Measurements from ENCODE around the gene TTN.
"Not testable (repeated sequence)": the region's sequence is repeated elsewhere in the genome, so short reads cannot be mapped to it uniquely, and the experiment has no call there.

TTN gene

DNA sequence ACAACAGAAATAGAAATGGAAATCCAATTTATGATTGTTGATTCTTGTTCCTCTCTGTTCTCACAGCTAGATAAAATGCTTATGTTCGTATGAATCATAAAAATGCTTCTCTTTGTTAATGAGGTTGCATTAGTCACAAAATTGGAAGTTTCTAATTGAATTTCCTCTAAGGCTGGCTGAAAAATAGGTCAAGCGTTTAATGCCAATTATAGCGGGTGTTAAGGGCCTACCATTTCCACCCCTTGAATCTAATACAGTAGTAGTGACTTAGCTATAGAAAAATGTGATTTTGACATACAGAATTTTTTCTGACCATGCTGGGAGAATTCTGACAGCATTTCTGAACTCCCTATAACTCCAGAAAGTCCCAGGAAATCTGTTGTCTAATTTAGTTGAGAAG, 107.1 kb downstream of the TTN start:
- H3K27ac Mint-ChIP-seq, result no peak overlapping the region
- peaks cover 8 to 11% of the 10 kb centered on the region in 2 donors for H3K36me3 Mint-ChIP-seq
- peaks cover 1 to 6% of the 10 kb centered on the region in 2 donors for H3K4me1 Mint-ChIP-seq
- peaks cover 0 to 4% of the 10 kb centered on the region in 2 donors for H3K27me3 Mint-ChIP-seq
- ATAC-seq (replicated peaks), result no peak
- no peak overlapping the region for H3K4me3 Mint-ChIP-seq
- peaks cover 0 to 1% of the 10 kb centered on the region in 2 donors for H3K9me3 Mint-ChIP-seq
- DNase-seq, result no peak

DNA sequence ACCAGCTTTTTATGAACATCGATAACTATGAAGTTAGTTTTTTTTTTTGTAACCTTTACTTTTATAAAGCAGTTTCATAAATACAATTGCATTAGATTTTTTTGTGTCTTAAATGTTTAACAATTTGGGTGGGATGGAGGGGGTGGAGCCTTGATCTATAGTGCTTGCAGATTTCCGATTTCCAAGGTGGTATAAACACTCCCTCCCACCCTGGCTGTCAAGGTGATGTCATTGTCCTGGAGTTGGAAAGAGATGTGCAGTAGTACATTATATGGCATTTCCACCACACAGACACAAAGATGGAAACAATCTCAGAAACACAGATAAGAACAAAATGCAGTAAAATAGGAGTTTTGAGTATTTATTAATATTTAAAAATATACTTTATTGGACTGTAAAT, 114.4 kb downstream of the TTN start:
- Mint-ChIP-seq H3K4me3 (no peak overlapping the region), H3K9me3 (no peaks in the 10 kb centered on the region), H3K4me1 (no peaks in the 10 kb centered on the region), H3K36me3 (peaks cover 7 to 21% of the 10 kb centered on the region in 2 donors), H3K27ac (no peak overlapping the region), H3K27me3 (no peaks in the 10 kb centered on the region)
- DNase-seq (no peak), ATAC-seq (replicated peaks) (no peak)

DNA sequence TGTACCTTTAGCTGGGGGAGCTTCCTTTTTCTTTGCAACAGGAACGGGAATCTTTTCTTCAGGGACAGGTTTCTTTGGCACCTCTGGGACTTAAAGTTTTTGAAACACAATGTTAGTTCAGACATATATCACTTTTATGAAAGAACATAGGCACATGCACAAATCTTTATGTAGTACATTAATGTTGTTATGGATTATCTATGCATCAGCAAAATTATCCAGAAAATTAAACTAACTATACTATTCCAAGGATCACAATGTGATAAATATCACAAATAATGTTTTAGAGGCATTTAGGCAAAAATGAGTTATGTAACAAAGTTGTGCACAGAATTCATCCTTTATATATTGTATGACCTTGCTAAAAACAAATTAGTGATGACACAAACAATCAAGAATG, 117.4 kb downstream of the TTN start:
- no peak overlapping the region for H3K27ac Mint-ChIP-seq
- H3K36me3 Mint-ChIP-seq, result peaks cover 8 to 24% of the 10 kb centered on the region in 2 donors
- DNase-seq, result no peak
- no peak for ATAC-seq (replicated peaks)
- no peaks in the 10 kb centered on the region for H3K4me1 Mint-ChIP-seq
- no peaks in the 10 kb centered on the region for H3K9me3 Mint-ChIP-seq
- H3K27me3 Mint-ChIP-seq, result no peaks in the 10 kb centered on the region
- H3K4me3 Mint-ChIP-seq, result no peak overlapping the region

DNA sequence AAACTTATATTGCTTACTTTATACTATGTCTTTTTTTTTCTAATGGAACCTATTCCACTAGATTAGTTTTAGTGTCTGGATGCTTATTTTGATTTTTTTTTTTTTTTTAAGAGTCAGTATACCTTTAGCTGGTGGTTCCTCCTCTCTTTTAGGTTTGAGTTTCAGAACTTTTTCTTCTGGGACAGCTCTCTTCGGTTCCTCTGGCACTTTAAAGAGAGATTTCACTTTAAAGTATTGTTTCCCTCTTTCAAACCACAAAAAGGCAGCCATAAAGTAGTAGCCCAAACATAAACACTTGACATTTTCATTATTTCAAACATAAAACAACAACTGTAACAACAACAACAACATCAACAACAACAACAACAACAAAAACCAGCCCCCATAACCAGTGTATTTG, 123.3 kb downstream of the TTN start:
- DNase-seq (no peak), ATAC-seq (replicated peaks) (no peak)
- Mint-ChIP-seq H3K36me3 (peaks cover 17% of the 10 kb centered on the region in 2 donors), H3K4me3 (no peak overlapping the region), H3K27ac (no peak overlapping the region), H3K27me3 (no peaks in the 10 kb centered on the region), H3K4me1 (no peaks in the 10 kb centered on the region), H3K9me3 (no peaks in the 10 kb centered on the region)

DNA sequence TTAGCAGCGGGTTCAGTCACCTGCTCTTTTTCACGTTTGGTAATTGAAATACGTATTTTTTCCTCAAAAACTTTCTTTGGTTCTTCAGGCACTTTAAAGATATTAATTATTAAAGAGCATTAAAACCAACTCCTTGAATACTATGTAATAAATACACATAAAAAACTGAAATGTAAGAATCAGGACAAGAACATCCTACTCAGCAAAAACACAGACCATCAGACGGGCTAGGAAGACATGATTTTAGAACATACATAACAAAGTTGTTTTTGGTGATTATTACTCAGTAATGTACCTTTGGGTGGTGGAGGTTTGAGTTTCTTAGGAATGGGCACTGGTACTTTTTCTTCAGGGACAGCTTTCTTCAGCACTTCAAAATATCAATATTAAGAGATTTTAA, 126.1 kb downstream of the TTN start:
- ATAC-seq (replicated peaks) (no peak), DNase-seq (no peak)
- no peak overlapping the region for H3K27ac Mint-ChIP-seq

DNA sequence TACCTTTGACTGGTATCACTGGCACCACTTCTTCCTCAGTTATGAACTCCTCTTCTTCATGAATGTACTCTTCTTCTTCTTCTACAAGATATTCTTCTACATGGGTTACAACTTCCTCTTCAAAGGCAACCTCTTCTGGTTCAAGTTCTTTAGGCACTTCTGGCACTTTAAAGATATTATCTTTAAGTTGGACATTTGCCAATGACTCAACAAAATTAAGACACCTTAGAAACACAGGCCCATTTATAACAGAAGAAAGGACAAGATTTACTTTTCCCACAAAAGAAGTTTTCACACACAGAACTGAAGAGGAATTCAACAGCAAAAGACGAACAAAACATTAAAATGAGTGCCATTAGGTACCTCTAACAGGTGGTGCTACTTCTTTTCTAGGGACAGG, 127.3 kb downstream of the TTN start:
- H3K27me3 Mint-ChIP-seq, result no peaks in the 10 kb centered on the region
- peaks cover 10 to 15% of the 10 kb centered on the region in 2 donors for H3K36me3 Mint-ChIP-seq
- H3K4me3 Mint-ChIP-seq, result no peak overlapping the region

More for the DNA sequence above, 126.1 kb downstream of the TTN start:
- Mint-ChIP-seq H3K36me3 (peaks cover 14 to 17% of the 10 kb centered on the region in 2 donors), H3K4me1 (peaks cover 0 to 2% of the 10 kb centered on the region in 2 donors), H3K4me3 (no peak overlapping the region), H3K27me3 (no peaks in the 10 kb centered on the region), H3K9me3 (peaks cover 0 to 2% of the 10 kb centered on the region in 2 donors)

DNA sequence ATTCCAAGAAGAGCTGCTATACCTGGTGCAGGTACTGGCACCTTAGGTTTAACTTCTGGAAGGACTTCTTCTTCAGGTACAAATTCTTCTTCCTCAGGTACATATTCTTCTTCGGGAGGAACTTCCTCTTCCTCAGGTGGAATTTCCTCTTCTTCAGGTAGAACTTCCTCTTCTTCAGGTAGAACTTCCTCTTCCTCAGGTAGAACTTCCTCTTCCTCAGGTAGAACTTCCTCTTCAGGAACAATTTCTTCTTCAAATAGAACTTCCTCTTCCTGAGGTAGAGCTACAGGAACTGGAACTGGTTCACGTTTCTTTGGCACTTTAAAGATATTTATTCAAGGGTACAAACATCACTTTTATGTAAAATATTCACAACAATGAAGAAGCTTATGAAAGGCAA, 129.6 kb downstream of the TTN start:
- no peak overlapping the region for H3K27ac Mint-ChIP-seq
- no peak for DNase-seq
- peaks cover 0 to 2% of the 10 kb centered on the region in 2 donors for H3K4me1 Mint-ChIP-seq
- H3K36me3 Mint-ChIP-seq, result peaks cover 2 to 9% of the 10 kb centered on the region in 2 donors
- H3K9me3 Mint-ChIP-seq, result peaks cover 0 to 2% of the 10 kb centered on the region in 2 donors
- no peak for ATAC-seq (replicated peaks)
- H3K27me3 Mint-ChIP-seq, result no peaks in the 10 kb centered on the region
- no peak overlapping the region for H3K4me3 Mint-ChIP-seq

More for the DNA sequence above, 127.3 kb downstream of the TTN start:
- H3K4me1 Mint-ChIP-seq, result peaks cover 0 to 2% of the 10 kb centered on the region in 2 donors
- ATAC-seq (replicated peaks) (no peak), DNase-seq (no peak)
- peaks cover 0 to 2% of the 10 kb centered on the region in 2 donors for H3K9me3 Mint-ChIP-seq
- H3K27ac Mint-ChIP-seq, result no peak overlapping the region

DNA sequence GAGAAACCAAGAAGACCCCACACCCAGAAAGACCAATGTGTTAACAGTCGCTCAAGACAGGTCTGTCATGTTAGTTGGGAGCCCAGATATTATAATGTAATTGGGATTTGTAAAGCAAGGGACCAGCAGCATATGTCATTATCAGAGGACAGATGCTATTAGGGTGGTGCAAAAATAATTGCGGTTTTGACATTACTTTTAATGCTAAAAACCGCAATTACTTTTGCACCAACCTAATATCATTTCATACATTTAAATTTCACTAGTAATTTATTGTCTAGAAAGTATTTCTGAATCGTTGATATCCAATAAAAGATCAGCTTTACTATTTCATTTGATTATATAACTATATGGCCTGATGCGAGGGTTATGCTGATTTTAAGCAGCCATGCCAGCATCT, 131.2 kb downstream of the TTN start:
- ATAC-seq (replicated peaks) (no peak), DNase-seq (no peak)
- H3K4me3 Mint-ChIP-seq, result no peak overlapping the region
- peaks cover 4 to 13% of the 10 kb centered on the region in 2 donors for H3K36me3 Mint-ChIP-seq
- H3K27me3 Mint-ChIP-seq, result no peaks in the 10 kb centered on the region
- H3K27ac Mint-ChIP-seq, result no peak overlapping the region
- peaks cover 0 to 2% of the 10 kb centered on the region in 2 donors for H3K4me1 Mint-ChIP-seq
- H3K9me3 Mint-ChIP-seq, result peaks cover 0 to 2% of the 10 kb centered on the region in 2 donors

DNA sequence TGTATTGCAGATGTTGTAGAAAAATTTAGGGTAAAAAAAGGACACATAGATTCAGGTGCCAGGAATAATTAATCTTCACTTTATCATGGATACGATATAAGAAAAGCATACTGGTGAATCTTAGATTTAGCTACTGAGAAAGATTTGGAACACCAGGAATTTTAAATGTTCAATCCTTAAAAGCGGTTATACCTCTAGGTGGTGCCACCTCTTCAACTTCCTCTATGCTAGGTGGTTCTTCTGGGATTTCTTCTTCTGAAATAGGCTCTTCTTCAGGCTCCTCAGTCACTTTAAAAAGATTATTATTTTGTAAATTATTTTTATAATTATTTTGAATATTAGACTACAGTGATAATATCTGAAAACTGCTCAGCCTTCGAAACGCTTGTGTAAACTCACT, 133.1 kb downstream of the TTN start:
- H3K4me3 Mint-ChIP-seq, result no peak overlapping the region
- peaks cover 0 to 2% of the 10 kb centered on the region in 2 donors for H3K4me1 Mint-ChIP-seq

DNA sequence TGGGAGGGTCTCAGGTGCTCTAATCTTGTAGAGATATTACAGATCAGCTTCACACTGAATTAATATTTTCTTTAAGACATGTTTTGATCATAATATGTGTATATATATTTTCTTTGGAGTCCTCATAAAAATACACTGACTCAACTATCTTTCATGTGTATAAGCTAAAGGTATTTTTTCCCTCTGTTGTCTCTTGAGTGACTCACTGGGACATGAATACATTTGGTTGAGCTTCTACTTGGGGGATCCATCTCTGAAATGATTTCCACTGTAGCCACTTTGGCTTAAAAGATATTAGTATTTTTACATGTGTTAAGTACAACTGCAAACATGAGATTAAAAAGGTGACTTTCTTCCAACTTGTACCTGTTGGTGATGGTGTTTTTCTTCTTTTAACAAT, 140.8 kb downstream of the TTN start:
- no peaks in the 10 kb centered on the region for H3K9me3 Mint-ChIP-seq
- no peak overlapping the region for H3K4me3 Mint-ChIP-seq
- DNase-seq, result no peak
- no peak overlapping the region for H3K27ac Mint-ChIP-seq
- ATAC-seq (replicated peaks), result no peak
- H3K4me1 Mint-ChIP-seq, result no peaks in the 10 kb centered on the region
- no peaks in the 10 kb centered on the region for H3K36me3 Mint-ChIP-seq
- H3K27me3 Mint-ChIP-seq, result no peaks in the 10 kb centered on the region

More for the DNA sequence above, 133.1 kb downstream of the TTN start:
- peaks cover 4 to 13% of the 10 kb centered on the region in 2 donors for H3K36me3 Mint-ChIP-seq
- ATAC-seq (replicated peaks) (no peak), DNase-seq (no peak)
- H3K27me3 Mint-ChIP-seq, result no peaks in the 10 kb centered on the region
- no peak overlapping the region for H3K27ac Mint-ChIP-seq
- peaks cover 0 to 2% of the 10 kb centered on the region in 2 donors for H3K9me3 Mint-ChIP-seq

DNA sequence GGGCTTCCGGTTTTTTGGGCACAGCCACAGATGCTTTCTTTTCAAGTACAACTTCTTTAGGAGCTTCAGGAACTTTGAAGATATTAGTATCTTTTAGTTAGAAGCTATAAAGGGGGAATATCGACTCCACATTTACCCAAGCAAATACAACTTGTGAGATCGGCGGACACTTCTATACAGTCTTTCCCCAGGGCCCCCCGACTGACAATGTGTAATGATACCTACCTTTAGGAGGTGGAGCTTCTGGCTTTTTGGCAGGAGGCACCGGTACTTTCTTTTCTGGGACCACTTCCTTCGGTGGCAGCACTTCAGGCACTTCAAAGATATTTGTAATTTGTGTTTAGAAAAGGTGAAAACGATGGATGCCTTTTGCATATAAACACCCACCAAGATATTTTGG, 148.7 kb downstream of the TTN start:
- not testable (repeated sequence) for DNase-seq; H3K9me3 Mint-ChIP-seq; H3K4me1 Mint-ChIP-seq; H3K27me3 Mint-ChIP-seq; H3K36me3 Mint-ChIP-seq; H3K4me3 Mint-ChIP-seq; ATAC-seq (replicated peaks); H3K27ac Mint-ChIP-seq

DNA sequence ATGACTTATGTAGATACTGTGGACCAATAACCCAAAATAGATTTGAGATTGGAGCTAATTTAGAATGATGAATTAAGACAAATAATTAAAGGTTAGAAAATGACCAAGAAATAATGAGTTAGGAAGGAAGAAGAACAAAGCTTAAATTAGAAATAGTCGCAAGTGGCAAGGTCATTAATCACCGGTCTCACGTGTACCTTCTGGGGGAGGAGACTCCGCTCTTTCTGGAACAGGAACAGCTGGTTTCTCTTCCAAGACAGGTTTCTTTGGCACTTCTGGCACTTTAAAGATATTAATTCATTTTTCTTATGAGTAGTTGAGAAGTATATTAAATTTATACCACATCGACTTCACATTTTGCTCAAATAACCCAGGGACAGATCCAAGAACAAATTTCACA, 156.7 kb downstream of the TTN start:
- Mint-ChIP-seq H3K27ac (no peak overlapping the region), H3K4me3 (no peak overlapping the region), H3K9me3 (no peaks in the 10 kb centered on the region), H3K36me3 (peaks cover 18 to 19% of the 10 kb centered on the region in 2 donors), H3K27me3 (no peaks in the 10 kb centered on the region), H3K4me1 (no peaks in the 10 kb centered on the region)
- DNase-seq, result no peak
- ATAC-seq (replicated peaks), result no peak

DNA sequence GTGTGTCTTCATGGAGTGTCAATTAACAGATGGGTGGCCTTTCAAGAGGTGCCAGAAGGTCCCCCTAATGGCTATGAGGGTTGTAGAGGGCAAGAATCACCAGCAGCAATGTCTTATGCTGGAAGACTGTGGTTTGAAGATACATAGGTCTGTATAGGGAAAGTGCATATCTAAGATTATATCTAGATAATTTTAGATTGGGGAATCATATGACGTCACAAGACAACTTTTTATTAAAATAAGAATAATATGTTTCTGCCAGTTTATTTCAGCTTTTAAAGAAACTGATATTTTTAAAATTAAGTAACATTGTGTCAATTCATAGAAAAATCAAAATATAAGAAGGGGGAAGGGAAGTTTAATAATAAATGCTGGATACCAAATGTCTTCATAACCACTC, 162.3 kb downstream of the TTN start:
- ATAC-seq (replicated peaks) (no peak), DNase-seq (no peak)
- Mint-ChIP-seq H3K9me3 (no peaks in the 10 kb centered on the region), H3K27me3 (no peaks in the 10 kb centered on the region), H3K36me3 (peaks cover 15 to 18% of the 10 kb centered on the region in 2 donors), H3K4me3 (no peak overlapping the region), H3K4me1 (no peaks in the 10 kb centered on the region), H3K27ac (no peak overlapping the region)

DNA sequence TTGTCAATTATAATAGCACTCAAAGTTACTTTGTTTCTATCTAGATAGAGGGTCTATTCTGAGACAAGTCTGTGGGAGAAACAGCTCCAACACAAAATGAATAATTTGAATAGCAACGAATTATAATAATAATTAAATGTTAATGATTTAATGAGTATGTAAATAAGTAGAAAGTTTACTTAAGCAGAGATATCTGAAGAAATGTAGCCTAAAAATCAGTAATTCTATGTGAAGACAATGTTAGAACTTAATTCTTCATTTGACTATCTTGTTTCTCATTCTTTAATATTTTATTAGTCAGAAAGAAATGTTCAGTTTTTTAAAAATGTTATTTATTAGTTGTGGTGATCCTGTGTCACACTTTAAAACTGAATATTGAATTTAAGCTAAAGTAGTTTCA, 165.7 kb downstream of the TTN start:
- peaks cover 2 to 8% of the 10 kb centered on the region in 2 donors for H3K36me3 Mint-ChIP-seq
- no peaks in the 10 kb centered on the region for H3K4me1 Mint-ChIP-seq
- no peaks in the 10 kb centered on the region for H3K27me3 Mint-ChIP-seq

DNA sequence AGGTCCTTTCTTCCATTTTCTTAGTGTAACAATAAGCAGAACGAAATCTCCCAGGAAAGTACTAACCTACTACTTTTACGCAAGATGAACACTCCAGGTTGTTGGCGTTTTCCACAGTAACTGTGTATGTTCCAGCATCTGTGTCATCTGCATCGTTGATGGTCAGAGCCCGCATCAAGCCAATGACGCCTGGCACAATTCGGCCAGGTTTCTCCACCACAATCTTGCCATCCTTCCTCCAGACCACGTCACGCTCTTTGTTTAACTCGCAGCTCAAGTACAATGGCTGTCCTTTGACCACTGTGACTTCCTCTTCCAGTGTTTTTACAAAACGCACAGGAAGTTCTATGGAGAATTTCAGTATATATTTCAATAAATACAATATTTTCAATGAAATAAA, 171.3 kb downstream of the TTN start:
- no peaks in the 10 kb centered on the region for H3K4me1 Mint-ChIP-seq
- peaks cover 3 to 12% of the 10 kb centered on the region in 2 donors for H3K36me3 Mint-ChIP-seq
- H3K9me3 Mint-ChIP-seq, result no peaks in the 10 kb centered on the region
- DNase-seq (no peak), ATAC-seq (replicated peaks) (no peak)
- H3K4me3 Mint-ChIP-seq, result no peak overlapping the region
- no peak overlapping the region for H3K27ac Mint-ChIP-seq
- H3K27me3 Mint-ChIP-seq, result no peaks in the 10 kb centered on the region

More for the DNA sequence above, 165.7 kb downstream of the TTN start:
- no peak overlapping the region for H3K4me3 Mint-ChIP-seq
- H3K9me3 Mint-ChIP-seq, result no peaks in the 10 kb centered on the region
- no peak for ATAC-seq (replicated peaks)
- DNase-seq, result no peak
- no peak overlapping the region for H3K27ac Mint-ChIP-seq

DNA sequence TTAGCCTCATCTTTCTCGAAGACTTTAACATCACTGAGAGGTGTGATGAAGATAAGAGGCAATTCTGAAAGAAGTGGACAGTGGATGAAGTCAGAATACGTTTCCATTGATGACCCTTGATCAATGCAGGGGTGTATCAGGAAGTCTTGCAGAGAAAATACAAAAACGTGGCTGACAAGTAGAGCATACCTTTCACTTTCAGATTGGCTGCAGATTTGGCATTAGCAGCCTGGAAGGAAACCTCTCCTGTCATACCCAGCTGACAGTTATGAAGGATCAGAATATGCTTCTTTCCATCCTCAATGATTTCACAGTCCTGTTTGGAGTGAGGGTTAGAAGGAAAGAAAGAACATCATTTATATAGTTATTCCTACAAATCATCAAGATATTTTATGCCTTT, 174.5 kb downstream of the TTN start:
- Mint-ChIP-seq H3K9me3 (no peaks in the 10 kb centered on the region), H3K4me1 (no peaks in the 10 kb centered on the region), H3K27me3 (no peaks in the 10 kb centered on the region), H3K4me3 (no peak overlapping the region), H3K36me3 (peaks cover 13 to 29% of the 10 kb centered on the region in 2 donors), H3K27ac (no peak overlapping the region)
- DNase-seq (no peak), ATAC-seq (replicated peaks) (no peak)

All from stimulated activated naive B cell treated with anti-CD40 and anti-IgM and Interleukin-4, amounts not matched to agents 10 μg/mL and 1 μg/mL and 100 μg/mL, for 72 hours (primary cell).